HG02642 (cell line): ENCODE data around the gene BTBD1.

Experiments
- ATAC-seq: cut with Tn5 transposase; IDR thresholded peaks from one replicate; pipeline ENCODE4 v1.9.1; 2021; ENCODE audit warnings: mild to moderate bottlenecking; ENCODE audit not compliant: unreplicated experiment, poor library complexity

The BTBD1 gene

DNA sequence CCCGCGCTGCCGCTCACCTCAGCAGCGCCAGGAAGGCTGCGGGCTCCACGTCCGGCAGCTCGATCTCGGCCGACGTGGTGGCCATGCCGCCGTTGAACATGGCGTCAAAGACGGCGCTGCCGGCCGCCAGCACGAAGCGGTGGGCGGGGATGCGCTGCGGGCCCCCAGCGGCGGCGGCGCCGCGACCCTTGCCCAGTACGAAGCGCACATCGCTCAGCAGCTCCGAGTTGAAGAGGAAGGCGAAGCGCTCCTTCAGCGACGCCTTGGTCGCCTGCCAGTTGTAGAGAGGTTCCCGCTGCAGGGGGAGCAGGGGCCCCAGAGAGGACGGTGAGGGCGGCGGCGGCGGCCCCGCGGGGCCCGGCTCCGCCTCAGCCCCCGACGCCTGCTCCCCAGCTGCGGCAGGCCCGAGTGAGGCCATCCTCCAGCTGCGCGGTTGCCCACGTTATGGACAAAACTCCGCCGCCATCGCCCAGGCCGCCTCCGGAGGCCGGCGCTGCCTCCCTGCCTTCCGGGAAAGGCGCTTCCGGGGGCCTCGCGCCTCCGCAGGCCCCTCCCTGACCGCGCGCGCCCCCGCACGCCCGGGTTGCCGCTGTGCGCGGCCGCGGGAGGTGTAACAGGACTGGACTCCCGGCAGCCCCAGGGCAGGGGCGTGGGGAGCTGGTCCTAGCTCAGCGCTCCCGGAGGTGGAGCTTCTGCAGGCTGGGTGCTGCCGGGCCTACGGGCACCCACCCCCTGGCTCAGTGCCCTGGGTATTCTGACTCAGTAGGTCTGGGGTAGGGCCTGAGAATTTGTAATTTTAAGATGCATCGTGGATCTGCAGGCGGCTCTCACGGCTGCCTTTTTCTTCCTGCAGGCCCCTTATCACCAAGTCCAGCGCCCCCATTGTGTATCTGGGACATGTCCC lies at the start of gene BTBD1:
BTBD1 (minus strand) TSS at position 519 of the 904 bp plus-strand sequence; CDS start at position 418, 101 bp downstream.
- ATAC-seq: peak; percentile 91

DNA sequence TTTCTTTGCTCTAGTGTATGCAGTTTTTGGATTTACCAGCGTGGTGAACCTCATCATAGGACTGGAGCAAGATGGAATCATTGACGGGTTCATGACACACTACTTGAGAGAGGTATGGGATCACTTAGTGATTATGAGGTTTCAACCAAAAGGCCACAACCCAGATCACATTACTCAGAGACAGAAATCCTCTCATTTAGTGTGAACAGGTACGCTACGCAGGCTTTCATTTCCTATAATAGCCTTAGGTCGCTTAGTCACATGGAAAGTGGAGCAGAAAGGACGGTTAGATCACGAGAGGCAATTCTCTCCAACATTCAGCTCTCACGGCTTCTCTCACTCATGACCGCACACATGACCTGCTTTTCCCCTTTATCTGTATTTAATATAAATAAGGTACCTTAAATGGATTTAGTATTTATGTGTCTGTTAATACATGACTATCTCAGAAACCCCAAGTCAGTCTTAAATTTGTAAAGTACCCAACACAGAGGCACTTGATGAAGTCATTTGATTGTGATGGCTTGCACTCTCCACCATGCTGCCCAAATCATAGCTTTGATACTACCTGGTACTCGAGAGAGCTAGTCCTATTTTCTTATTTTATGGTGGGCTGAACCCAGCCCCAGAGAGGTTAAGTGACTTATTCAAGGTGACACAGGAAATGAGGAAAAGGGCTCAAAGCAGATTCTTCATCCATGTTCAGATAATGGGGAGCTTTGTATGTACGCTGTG lies 48.9 kb upstream of the BTBD1 start:
- peak; percentile 56 for ATAC-seq

DNA sequence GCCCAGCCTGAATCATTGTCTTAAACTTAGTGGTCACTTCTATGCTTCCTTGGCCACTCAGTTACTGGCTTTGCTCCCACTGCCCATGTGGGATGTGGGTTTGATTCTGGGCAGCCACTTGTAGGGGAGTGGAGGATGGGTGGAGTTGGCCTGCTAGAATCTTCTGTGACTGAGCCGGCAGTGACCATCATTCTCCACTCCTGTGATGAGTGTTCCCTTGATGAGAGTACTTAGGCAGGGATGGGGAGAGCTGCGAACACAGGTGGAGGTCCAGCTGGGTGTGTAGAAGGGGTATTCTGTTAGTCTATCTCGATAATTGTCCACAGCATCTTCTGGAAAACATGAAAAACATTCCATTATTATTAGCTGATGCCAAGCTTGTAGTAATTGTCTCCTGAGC lies 48.4 kb upstream of the BTBD1 start:
- ATAC-seq: no peak

DNA sequence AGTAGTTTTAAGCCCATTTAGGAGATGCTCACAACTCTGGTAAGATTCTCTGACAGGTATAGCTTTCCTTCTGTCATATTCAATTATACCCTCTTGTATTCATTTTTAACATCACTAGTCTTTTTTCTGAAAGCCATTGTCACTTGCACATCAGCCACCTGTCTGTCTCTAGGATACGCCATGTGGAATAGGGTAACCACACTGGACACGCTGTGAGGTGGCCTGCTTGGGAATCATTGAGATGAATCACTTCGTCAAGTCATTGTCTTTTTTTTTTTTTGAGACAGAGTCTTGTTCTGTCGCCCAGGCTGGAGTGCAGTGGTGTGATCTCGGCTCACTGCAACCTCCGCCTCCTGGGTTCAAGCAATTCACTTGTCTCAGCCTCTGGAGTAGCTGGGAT lies 47.8 kb upstream of the BTBD1 start:
- ATAC-seq: no peak

DNA sequence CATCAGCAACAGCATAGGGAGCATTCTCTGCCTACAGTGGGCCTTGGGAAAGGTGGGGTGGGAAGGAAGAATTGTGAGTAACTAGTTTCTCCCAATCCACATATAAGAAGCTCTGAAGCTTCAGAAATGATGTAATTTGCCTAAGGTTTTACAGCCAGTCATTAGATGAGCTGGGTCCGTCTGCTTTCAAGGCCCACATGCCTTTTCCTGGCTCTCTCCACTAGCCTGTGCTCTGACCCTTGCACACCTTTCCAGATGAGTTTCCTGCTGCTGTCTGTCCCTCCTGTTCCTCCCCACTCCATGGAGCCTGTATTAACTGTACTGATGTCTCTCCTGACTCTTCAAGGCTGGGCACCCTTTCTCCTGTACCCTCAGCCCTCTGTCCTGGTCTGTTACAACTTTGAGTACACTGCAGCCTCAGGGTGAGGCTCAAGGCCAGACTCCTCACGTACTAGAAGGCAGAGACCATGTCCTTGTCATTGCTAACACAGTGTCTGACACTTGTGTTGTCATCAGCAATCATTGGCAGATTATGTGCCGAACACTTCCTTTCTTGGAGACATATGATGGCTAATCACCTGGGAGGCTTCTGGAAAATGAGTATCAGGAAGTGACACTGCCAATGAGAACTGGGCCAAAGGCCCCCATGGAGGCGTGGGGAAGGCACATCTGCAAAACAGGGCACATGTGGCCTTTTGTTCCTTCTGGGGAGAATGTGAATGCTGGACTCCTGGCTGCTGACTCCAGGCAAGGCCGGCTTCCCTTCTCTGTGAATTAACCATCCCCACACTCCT lies 47.0 kb upstream of the BTBD1 start:
- ATAC-seq: no peak

DNA sequence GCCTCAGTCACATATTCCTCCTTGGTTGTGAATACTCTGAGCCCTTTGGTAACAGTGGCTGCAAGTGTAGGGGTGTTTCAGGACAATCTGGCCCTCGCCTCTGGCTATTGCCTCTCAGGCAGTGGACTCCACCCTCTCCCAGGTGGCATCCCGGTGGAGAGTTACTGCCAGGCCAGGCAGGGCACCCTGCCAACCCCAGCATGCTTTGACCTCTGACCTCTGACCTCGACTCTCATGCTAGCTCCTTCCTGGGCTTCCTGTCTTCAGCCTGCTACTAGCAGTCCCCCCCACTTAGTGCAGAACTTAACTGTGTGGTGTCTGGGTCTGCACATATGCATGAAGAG lies 45.9 kb upstream of the BTBD1 start:
- ATAC-seq: no peak

DNA sequence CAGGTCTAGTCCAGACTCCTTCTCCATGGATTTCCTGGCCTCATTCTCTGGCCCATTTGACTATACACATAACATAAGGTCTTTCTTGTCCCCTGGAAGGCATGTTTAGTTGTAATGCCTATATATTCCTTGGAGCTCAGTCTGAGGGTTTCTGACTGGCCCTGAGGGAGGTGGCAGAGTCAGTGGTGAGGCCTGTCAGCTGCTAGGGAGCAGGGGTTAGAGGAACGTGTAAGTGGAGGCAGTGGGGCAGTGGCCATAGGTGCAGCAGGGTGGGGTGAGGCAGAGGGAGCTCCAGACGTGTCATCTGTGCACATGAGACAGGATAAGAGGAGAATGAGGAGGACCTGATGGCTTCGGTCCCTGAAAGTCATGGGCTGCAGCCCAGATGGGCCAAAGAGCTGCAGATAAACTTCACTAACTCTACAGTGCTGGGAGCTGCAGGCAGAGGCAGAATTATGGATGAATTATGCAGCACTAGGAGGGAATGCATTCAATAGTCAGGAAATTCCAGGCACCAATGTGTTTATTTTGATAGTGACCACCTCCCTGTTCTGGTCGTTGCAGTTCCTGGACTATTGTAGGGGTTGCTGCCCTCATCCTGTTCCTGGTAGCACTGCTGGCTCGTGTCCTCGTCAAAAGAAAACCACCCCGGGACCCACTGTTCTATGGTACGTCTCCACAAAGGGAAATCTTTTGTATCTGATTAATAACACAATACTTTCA lies 45.3 kb upstream of the BTBD1 start:
- no peak for ATAC-seq

DNA sequence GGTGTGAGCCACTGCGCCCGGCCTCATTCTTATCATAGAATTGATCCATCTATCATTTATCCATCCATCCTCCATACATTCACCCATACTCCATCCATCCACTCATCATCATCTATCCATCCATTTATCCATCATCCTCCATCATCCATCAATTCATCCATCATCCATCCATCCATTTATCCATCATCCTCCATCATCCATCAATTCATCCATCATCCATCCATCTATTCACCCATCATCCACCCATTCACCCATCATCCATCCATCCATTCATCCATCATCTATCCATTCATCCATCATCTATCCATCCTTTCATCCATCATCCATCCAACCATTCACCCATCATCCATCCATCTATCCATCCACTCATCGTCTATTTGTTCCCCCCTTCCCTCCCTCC lies 44.1 kb upstream of the BTBD1 start:
- ATAC-seq: no peak

DNA sequence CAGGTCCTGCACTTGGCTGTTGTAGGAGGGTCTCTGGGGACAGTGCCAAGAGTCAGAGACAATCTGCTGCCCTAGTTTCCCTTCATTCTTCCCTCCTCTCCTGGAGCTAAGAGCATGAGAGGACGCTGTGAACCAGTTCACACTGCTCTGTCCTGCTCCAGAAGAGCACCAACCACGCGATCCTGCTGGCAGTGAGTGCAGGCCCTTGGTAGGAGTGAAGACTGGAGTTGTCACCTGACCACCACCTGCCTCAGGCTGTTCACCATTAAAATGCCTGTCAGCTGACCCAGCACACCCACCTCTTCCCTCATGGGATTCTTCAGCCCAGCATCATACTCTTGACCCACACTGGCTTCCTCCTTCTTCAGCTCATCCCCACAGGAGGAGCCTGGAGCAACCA lies 43.3 kb upstream of the BTBD1 start:
- no peak for ATAC-seq

DNA sequence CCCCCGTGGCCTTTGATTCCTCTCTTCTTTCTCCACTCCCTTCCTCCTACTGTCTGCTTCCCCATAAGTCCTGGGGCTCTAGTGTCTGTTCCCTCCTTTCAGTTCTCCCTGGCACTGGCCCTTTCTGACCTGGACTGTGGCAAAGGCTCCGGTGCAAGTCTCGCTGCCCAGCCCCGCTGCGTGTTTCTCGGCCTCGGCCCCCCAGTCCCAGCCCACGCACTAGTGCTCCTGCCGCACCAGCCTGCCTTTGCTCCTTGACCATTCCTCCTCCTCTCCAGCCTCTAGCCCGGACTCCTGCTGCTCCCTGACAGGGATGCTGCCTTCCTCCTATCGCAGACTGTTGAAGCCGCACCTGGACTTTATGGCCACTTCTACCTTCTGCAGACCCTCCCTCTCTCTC lies 42.5 kb upstream of the BTBD1 start:
- no peak for ATAC-seq

DNA sequence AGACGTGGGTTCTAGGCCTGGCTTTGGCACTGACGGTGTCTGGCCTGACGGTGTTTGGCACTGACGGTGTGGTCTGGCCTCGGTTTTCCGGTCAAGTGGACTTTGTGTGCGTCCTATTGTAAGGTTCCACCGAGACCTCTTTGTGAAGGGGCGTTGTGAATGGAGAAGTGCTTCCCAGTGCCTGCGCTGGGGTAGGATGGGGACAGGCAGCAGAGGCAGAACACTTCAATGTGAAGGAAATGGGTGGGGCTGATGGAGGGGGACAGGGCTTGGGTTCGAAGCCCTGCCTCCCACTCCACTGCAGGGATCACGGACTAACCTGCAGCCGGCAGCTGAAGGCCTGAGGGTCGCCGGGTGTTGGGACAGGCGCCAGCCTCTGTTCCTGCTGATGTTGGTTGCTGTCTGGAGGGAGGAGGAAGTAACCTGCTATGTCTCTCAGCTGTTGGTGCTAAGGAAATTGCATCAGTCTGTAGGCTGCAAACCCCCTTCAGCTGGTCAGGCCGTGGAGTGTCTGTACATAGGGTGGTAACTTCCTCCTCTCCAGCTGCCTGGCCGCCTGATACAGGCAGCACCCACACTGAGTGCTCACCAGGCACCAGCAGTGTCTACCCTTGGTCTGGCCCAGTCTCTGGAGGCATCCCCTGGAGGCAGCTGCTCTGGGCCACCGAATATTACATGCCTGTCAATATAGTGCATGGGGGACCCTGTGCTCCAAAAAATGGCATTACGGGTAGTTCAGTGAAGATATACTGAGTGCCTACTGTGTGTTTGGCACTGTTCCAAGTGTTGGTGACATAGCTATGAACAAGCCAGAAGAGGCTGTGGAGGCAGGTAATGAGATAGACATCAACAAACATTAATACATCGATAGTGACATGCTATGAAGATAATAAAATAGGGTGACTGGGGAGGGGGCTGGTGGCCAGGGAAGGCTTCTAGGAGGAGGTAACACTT lies 41.5 kb upstream of the BTBD1 start:
- peak; percentile 58 for ATAC-seq

DNA sequence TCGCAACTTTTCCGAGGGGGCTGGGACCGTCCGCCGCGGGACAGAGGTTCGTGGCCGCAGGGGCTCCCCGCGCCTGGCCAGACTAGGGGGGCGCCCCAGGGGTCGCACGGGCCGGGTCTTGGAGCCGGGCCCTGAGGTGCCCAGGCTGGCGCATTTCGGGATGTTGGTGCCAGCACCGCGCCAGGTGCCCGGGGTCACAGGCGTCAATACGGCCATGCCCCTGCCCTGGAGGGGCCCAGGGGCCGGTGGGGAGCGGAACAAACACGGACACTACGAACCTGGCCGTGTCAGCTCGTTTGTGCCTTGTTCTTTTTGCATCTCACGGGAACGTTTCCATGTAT lies 40.8 kb upstream of the BTBD1 start:
- peak; percentile 26 for ATAC-seq

DNA sequence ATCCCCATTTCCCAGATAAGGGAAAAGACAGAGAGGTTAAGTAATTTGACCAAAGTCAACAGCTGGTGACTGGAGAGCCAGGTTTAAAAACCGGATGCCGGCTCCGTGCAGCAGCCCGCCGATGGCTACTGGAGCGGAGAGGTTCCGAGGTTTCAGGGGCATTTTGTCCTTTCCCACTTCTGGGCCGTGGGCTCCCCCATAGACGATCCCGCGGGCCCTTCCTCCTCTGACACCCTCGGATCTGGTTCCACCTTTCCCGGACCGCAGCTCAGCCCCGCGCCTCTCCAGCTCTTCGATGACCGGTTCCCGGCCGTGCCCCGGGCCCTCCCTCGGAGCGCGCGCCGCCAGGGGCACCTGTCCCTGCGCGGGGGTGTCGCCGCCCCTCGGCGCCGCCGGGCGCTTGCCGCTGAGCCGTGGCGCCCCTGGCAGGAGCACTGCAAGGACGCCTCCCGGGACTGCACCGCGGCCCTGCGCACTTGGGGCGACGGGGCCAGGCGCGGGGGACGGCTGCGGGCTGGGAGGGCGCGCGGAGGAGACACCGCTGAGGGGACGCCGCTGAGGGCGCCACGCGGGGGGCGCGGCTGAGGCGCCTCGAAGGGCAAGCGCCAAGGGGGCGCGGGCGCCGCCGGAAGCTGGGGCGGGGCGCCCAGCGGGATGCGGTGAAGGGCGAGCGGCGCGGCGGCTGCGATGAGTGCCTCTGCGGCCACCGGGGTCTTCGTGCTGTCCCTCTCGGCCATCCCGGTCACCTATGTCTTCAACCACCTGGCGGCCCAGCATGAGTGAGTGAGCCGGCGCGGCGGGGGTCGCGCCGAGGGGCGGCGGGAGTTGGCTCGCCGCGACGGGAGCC lies 40.2 kb upstream of the BTBD1 start, which contains the start of gene TM6SF1:
TM6SF1 (plus strand) TSS at position 652 of the 847 bp plus-strand sequence; CDS start at position 688, 36 bp downstream.
- ATAC-seq: peak; percentile 41

DNA sequence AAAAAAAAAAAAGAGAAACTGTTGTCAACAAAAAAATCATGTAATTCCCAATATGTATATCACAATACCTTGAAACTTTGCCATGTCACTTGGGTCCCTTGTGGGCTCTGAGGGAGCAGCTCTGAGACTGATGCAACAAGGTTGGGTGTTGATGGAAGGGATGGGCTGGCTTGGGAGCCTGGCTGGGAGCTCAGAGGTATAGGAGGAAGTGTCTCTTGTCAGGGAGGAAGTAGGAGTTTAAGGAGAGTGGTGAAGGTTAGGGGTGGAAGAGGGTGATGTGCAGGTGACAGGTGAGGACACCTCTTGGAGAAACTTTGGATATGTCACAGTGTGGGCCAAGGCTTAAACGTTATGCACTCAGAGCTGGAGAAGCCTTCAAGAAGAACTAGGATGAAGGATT lies 38.4 kb upstream of the BTBD1 start:
- no peak for ATAC-seq

DNA sequence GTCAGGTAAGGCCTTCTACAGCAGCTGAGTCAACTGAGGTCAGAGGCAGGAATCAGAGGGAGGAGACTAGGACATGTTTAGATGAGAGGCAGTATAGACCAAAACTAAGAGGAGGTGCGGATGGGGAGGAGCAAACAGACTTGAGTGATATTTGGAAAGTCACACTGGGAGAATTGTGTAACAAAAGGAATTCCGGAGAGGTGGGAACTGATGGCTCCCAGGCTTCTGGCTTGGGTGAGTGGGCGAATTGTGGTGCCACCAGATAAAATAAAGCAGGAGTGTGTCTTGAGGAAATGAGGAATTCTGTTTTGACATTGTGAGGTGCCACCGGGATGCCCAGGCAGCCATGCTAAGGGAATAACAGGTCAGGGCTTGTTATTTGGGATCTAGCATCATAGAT lies 37.1 kb upstream of the BTBD1 start:
- ATAC-seq: no peak

DNA sequence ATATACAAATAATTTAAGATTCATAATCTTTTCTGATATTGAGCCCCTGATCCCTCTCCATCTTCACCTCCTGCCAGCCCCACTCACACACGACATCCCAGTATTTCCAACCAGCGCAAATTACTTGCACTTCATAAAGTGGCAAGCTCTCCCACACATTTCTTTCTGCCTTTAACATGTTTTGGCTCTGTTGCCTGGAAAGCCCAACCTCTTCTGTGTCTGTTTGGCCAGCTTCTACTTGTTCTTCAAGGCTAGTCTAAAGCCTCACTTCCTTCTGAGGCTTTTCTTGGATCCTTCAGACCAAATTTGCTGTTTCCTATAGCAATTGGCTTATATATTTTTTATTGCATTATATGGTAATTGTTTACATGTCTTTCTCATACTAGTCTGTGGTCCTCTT lies 35.3 kb upstream of the BTBD1 start:
- ATAC-seq: no peak

DNA sequence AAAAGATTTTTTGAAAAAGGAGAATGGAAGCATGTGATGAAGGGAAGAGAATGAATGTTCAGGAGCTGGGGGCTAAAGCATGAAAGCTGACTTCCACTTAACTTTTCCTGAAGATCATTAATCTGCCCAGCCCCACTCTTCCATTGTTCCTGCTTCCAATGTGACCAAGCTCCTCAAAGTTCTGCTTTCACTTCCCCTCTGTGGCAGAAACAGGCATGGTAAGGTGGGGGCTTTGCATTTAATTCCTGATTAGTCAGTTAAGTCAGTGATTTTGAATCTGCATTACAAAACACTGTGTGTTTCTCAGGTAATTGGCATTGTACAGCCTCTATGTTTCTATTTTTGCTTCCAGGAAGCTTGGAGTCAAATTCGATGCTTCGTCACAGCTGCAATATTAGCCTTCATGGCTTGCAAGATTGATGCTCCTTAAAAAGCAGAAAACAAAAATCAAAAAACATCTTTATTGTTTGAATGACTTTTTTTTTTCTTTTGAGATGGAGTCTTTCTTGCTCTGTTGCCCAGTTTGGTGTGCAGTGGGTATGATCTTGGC lies 33.1 kb upstream of the BTBD1 start:
- ATAC-seq: no peak

DNA sequence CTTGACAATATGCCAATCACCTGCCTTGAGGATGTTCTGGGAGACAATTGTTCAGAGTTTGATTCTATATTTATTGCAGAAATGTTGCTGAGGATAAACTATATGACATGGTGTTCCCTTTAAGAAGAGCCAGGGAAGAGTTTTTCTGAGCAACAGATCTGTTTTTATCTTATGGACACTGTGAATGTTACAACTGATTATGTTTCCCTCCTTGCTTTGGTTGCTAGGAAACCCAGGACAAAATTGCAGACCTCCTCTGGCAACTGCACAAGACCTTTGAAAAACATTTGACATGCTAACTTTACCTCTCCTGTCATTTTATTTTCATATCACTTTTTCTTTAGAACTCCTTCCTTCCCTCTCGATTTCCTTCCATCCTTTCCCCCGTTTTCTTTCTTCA lies 32.2 kb upstream of the BTBD1 start:
- no peak for ATAC-seq
